ENCODE data around the gene TUBD1.
"Not testable (repeated sequence)": the region's sequence is repeated elsewhere in the genome, so short reads cannot be mapped to it uniquely, and the experiment has no call there.

Gene TUBD1, protein sequence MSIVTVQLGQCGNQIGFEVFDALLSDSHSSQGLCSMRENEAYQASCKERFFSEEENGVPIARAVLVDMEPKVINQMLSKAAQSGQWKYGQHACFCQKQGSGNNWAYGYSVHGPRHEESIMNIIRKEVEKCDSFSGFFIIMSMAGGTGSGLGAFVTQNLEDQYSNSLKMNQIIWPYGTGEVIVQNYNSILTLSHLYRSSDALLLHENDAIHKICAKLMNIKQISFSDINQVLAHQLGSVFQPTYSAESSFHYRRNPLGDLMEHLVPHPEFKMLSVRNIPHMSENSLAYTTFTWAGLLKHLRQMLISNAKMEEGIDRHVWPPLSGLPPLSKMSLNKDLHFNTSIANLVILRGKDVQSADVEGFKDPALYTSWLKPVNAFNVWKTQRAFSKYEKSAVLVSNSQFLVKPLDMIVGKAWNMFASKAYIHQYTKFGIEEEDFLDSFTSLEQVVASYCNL

GRCh38 chr17:59892924-59893675 lies at the start of gene TUBD1, which contains the start of gene RPS6KB1:
TSS of gene TUBD1 (minus strand) at chr17:59892943. CDS start at chr17:59891002, 1,941 bp downstream.
TSS of gene RPS6KB1 (plus strand) at chr17:59893121. CDS start at chr17:59893185, 64 bp downstream.
- DNase-seq (ENCODE audit: low spot score) = peak; percentile 99

DNA sequence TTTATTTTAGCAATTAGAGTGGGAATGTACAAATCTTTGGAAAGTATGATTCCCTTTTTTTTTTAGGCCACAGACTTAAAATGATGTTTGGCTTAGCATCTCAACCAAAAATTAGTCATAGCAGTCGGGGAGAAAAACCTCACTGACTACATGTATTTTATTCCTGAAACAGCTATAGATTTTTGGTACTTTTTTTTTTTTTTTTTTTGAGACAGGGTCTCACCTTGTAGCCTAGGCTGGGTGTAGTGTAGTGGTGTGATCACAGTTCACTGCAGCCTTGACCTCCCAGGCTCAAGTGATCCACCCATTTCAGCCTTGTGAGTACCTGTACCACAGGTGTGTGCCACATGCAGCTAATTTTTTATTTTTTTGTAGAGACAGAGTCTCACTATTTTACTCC lies 48.4 kb upstream of the TUBD1 start:
- no peak for DNase-seq (ENCODE audit: low spot score)

- DNase-seq (ENCODE audit: low spot score) = not testable (repeated sequence)
Observed at GRCh38 chr17:59940697-59941096, 48.0 kb upstream of the TUBD1 start.

- not testable (repeated sequence) for DNase-seq (ENCODE audit: low spot score)
Observed at GRCh38 chr17:59933317-59933716, 40.6 kb upstream of the TUBD1 start.

GRCh38 chr17:59930768-59931167 lies 38.0 kb upstream of the TUBD1 start:
- DNase-seq (ENCODE audit: low spot score) = not testable (repeated sequence)

- not testable (repeated sequence) for DNase-seq (ENCODE audit: low spot score)
Observed at GRCh38 chr17:59930121-59930520, 37.4 kb upstream of the TUBD1 start.

DNA sequence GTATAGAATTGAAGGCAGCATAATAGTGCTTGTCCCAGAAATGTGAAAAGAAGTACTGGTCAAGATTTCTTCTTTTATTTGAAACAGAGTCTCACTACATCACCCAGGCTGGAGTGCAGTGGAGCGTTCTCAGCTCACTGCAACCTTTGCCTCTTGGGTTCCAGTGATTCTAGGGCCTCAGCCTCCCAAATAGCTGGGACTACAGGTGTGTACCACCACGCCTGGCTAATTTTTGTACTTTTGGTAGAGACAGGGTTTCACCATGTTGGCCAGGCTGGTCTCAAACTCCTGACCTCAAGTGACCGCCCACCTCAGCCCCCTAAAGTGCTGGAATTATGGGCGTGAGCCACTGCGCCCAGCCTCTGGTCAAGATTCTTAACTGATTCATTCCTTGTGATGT lies 27.9 kb upstream of the TUBD1 start:
- not testable (repeated sequence) for DNase-seq (ENCODE audit: low spot score)

GRCh38 chr17:59916446-59916845 lies 23.7 kb upstream of the TUBD1 start:
- DNase-seq (ENCODE audit: low spot score) = no peak

DNA sequence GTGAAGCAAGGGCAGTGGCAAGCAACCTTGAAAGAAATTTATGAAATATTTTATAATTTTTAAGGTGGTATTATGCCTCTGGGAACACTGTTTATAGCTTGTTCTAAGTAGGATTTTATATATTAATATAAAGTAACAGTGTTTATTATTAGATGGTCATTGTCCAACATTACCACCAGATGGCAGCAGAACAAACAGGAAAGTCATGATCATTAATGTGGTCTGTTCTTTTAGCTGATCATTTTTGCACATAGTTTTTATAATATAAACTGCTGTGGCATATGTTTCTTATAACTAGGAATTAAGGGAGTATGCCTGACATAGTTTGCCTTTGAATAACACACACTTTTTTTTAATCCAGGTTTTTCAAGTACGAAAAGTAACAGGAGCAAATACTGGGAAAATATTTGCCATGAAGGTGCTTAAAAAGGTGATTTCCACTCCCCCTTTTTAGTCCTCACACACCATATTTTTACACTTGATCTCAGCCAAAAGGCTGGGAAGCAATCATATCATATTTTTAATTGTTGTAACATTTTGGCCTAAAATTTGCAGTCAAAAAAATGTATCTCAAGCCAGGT lies 21.6 kb upstream of the TUBD1 start:
- DNase-seq (ENCODE audit: low spot score) = peak; percentile 15

DNA sequence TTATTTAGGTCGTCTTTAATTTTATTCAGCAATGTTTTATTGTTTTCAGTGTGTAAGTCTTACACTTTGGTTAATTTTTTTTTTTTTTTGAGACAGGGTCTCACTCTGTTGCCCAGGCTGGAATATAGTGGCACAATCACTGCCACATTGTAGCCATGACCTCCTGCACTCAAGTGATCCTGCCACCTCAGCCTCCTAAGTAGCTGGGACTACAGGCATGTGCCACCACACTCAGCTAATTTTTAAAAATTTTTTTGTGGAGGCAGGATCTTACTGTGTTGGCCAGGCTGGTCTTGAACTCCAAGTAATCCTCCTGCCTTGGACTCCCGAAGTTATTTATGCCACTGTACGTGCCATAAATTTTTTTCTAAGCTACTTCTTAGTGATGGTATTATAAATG lies 14.7 kb upstream of the TUBD1 start:
- no peak for DNase-seq (ENCODE audit: low spot score)

- DNase-seq (ENCODE audit: low spot score) = no peak
Observed at GRCh38 chr17:59903455-59903854, 10.7 kb upstream of the TUBD1 start.

DNA sequence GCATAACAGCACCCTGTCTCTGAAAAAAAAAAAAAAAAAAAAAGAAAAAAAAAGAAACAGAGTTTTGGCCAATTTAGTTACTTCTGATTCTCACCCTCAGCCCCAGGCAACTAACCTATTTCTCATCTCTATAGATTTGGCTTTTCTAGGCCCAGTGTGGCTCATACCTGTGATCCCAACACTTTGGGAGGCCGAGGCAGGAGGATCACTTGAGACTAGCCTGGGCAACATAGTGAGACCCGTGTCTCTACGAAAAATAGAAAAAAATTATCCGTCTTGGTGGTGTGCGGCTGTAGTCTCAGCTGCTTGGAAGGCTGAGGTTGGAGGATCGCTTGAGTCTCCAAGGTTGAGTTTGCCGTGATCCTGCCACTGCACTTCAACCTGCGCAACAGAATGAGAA lies 8.9 kb upstream of the TUBD1 start:
- DNase-seq (ENCODE audit: low spot score) = no peak

DNA sequence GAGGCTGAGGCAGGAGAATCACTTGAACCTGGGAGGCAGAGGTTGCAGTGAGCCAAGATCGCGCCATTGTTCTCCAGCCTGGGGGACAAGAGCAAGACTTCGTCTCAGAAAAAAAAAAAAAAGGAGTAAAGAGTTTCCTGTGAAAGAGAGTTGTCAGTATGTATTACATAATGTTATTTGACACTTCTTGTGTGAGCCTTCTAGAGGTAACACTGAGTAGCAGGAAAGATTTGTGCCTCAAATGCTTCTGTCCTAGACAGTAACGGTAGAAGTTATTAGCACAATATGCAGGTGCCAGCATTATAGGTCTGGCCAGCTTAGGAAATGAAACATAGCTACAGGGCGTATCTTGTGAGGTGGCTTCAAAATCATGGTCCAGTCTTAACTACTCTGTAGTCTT lies 6.4 kb upstream of the TUBD1 start:
- no peak for DNase-seq (ENCODE audit: low spot score)

- no peak for DNase-seq (ENCODE audit: low spot score)
Observed at GRCh38 chr17:59897090-59897489, 4.3 kb upstream of the TUBD1 start.

GRCh38 chr17:59893676-59894100 lies 945 bp upstream of the TUBD1 start:
- peak; percentile 15 for DNase-seq (ENCODE audit: low spot score)

DNA sequence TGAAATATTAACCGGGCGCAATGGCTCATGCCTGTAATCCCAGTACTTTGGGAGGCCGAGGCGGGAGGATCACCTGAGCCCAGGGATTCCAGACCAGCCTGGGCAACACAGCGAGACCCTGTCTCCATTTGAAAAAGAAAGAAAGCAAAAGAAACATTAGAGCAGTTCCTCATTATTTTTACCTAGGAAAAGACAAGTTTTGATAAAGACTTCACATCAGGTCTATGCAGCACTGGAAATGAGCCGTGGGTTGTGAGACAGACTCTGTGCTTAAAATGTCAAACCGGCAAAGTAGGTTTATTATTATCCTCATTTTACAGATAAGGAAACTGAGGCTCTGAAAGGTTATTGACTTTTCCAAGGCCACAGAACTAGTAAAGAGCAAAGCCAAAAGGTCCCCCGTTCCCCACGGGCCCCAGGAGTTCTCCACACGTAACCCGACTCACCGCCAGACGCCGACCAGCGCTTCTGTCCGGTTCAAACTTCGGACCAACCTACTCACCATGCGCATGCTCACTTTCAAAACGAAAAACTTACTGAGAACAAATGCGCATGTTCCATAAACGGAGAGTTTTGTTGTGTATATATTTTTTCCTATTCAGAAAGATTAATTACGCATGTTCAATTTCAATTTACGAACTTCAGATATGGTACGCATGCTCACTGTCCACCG lies 356 bp downstream of the TUBD1 start:
- DNase-seq (ENCODE audit: low spot score) = no peak

DNA sequence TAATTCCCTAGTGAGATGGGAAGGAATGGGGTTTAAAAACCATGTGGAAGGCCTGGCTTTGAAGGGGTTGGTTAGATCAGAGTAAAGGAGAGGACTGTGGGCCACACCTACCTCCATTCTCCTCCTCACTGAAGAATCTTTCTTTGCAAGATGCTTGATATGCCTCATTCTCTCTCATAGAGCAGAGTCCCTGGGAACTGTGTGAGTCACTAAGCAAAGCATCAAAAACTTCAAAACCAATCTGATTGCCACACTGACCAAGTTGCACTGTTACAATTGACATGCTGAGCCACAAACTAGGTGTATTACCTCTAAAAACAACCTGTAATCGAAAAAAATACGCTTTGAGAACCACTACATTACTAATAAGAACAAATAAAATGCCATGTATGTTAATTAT lies 2.0 kb downstream of the TUBD1 start:
- no peak for DNase-seq (ENCODE audit: low spot score)

GRCh38 chr17:59888145-59888750 lies 4.5 kb downstream of the TUBD1 start:
- DNase-seq (ENCODE audit: low spot score) = no peak

- no peak for DNase-seq (ENCODE audit: low spot score)
Observed at GRCh38 chr17:59884861-59885260, 7.9 kb downstream of the TUBD1 start.

DNA sequence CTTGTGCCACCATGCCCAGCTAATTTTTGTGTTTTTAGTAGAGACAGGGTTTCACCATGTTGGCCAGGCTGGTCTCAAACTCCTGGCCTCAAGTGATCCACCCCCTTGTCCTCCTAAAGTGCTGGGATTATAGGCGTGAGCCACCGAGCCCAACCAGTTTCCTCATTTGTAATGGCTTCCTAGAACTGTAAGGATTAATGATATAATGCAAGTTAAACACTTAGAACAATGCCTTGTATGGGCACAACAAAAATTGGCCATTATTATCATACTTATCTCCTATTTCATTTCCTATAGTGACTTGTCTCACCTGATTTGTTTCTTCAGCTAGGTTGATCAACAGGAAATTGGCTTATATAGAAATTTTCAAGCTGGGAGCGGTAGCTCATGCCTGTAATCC lies 14.1 kb downstream of the TUBD1 start:
- DNase-seq (ENCODE audit: low spot score) = no peak

DNA sequence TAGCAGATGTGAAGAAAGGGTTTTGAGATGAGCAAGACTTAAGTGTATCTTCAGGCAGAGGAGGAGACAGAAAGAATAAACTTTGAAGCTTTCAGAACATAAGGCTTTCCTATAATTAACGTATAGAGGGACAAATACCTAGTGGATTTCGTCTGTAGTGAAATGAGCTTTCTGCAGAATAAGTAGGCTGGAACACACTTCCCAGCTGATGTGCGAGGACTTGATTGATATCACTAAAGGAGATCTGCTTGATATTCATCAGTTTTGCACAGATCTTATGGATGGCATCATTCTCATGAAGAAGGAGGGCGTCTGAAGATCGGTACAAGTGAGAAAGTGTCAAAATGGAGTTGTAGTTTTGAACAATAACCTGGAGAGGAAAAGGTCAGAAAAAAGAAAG lies 14.8 kb downstream of the TUBD1 start:
- DNase-seq (ENCODE audit: low spot score) = no peak

DNA sequence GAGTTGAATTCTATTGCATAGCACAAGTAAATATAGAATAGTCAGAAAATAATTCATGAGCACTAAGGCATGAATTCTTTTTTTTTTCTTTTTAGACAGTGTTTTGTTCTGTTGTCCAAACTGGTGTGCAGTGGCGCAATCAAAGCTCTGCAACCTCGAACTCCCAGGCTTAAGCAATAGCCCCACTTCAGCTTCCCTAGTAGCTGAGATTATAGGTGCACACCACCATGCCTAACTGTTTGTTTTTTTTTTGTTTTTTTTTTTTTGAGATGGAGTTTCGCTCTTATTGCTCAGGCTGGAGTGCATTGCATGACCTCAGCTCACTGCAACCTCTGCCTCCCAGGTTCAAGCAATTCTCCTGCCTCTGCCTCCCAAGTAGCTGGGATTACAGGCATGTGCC lies 16.6 kb downstream of the TUBD1 start:
- no peak for DNase-seq (ENCODE audit: low spot score)

Measured in globus pallidus (tissue), 1 donor.